Right cardiac atrium (tissue), 5 donors: ENCODE data around the gene ZBED5. TPM values are rescaled to one million over a fixed set of nuclear protein-coding genes. Genes with fewer than 3 reads are reported as not detected.

Source experiments
- ATAC-seq, 2 donors: fragments of 200-7000 bp; cut with Tn5 transposase; one replicate each; pipeline versions ENCODE4 v1.8.0 to v1.9.1; 2020; ENCODE audit warnings: moderate library complexity in 2 of 2, mild to moderate bottlenecking in 1 of 2
- DNase-seq, 3 donors: peaks; one replicate each; pipeline ENCODE4 v3.0.0-alpha.2; 2020
- H3K27ac ChIP-seq: one replicate; pipeline ENCODE4 v1.5.1; 2013; ENCODE audit warnings: mild to moderate bottlenecking, low read length, control low read depth, moderate library complexity
- H3K27me3 ChIP-seq: one replicate; pipeline ENCODE4 v1.6.1; 2013; ENCODE audit not compliant: control insufficient read depth, insufficient read depth
- H3K4me1 ChIP-seq: one replicate; pipeline ENCODE4 v1.6.1; 2013; ENCODE audit warnings: low read length; ENCODE audit not compliant: control insufficient read depth, insufficient read depth
- H3K4me3 ChIP-seq: one replicate; pipeline ENCODE4 v1.5.1; 2013; ENCODE audit warnings: low read length, control low read depth
- H3K9me3 ChIP-seq: one replicate; pipeline ENCODE4 v1.6.1; 2013; ENCODE audit warnings: low read length; ENCODE audit not compliant: control insufficient read depth
- whole genome bisulfite sequencing: extraction: QIAGEN DNeasy Blood & Tissue Kit; methylation state at CpG from one replicate; pipeline ENCODE4 v1.1.7; 2013; 5-methylcytosine and 5-hydroxymethylcytosine counted together
- intact Hi-C, 4 donors: fragments of 100-400 bp; cut with DNase I; formaldehyde crosslinking; loops; one replicate each; pipeline versions ENCODE4 v1.11.0 to v1.14.0; 2022 to 2023
- polyA plus RNA-seq: library from polyadenylated mRNA; stranded (reverse); fragments of 200-250 nt; gene quantifications from one replicate; pipeline ENCODE4 v1.2.3, GENCODE V29; 2013
- total RNA-seq, 4 donors: library from RNA; stranded (reverse); fragmentation: NEBNext Ultra II Directional; extraction: Animal tissue kit (Norgen Biotek cat#: 25700); gene quantifications; one replicate each; pipeline ENCODE4 v1.2.1, GENCODE V29; 2021
- donor health status: healthy with polysubstance abuse.
- donor health status: DM: no; HTN: yes; CAD: no.
- donor health status: DM: no; HTN: no; CAD: no.
- donor health status: DM: no; HTN: yes; CAD: no; lungs with severe emphysema.
- donor health status: DM: yes; HTN: yes; CAD: no.

ZBED5 gene
- total and polyA plus RNA-seq, 5 donors, result 23.8 to 46.7 (median 43.1) TPM

DNA sequence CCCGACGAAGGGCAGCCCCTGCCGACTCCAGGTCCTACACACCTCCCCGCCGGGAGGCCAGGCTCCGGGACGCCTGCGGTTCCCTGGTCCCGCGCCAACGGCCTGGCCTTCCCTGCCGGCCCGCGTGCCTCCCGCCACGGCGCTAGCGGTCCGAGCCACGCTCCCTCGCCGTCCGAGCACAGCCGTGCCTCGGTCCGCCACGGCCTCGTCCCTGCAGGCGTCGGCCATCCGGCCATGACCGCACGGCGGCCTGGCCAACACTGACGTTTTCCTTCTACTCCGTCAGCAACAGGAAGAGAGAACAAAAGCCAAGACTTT, 49.7 kb downstream of the ZBED5 start:
- Histone ChIP-seq H3K4me1 (no peaks in the 10 kb centered on the region), H3K27me3 (no peaks in the 10 kb centered on the region), H3K27ac (peak overlapping the region; percentile 90), H3K9me3 (no peaks in the 10 kb centered on the region), H3K4me3 (peak overlapping the region; percentile 64)
- intact Hi-C loops, result loop anchor here in 2 of 4 donors (5.0 to 10.0 kb wide), 4 partner anchors 49 to 127 kb away; partner anchors contain the start of gene ZBED5 (in 2 of the 2)
- DNase-seq, result no peak
- WGBS, result under 1% methylated on average over 36 of the region's 36 CpGs
- peak in 1 of 2 donors; percentile 40 for ATAC-seq

DNA sequence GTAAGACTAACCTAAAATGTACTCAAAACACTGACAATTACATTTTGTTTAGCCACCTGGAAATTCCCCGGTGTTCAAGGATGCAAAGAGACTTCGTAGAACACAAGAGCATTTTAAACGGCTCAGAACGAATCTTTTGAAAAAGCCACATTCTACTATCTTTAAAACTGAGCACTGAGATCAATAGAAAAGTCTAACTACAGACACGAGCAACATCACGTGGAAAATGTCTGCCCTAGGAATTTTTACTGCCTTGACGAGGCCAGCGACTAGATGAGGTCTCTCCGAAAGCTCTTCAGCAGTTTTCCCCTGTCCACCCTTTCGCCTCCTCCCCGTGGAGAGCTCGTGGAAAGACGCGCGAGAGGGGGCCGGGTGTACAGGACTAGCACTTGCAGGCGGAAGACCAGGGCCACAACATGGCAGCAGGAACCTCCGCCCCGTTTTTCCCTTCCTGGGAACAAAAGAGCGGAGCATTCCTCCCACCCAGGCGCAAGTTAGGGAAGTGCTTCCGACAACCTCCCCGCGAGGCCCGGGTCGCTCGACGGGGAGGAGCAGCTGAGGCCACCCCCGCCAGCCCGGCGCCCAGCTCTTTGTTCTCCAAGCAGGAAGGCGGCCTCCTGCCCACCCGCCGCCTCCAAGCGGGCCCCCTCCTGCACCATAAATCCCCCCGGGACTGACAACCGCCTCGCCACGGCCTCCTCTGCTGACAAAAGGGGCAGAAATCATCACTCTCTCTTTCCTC, 50.2 kb downstream of the ZBED5 start:
- Histone ChIP-seq H3K4me1 (no peaks in the 10 kb centered on the region), H3K27ac (peak overlapping the region; percentile 90), H3K9me3 (no peaks in the 10 kb centered on the region), H3K4me3 (peak overlapping the region; percentile 64), H3K27me3 (no peaks in the 10 kb centered on the region)
- ATAC-seq (peak; percentile 42 to 66), DNase-seq (peak; percentile 82 to 89 (median 86))
- intact Hi-C loops, result loop anchor here in 2 of 4 donors (5.0 to 10.0 kb wide), 4 partner anchors 50 to 127 kb away; partner anchors contain the start of gene ZBED5 (in 2 of the 2)
- WGBS, result under 1% methylated on average over 39 of the region's 39 CpGs

DNA sequence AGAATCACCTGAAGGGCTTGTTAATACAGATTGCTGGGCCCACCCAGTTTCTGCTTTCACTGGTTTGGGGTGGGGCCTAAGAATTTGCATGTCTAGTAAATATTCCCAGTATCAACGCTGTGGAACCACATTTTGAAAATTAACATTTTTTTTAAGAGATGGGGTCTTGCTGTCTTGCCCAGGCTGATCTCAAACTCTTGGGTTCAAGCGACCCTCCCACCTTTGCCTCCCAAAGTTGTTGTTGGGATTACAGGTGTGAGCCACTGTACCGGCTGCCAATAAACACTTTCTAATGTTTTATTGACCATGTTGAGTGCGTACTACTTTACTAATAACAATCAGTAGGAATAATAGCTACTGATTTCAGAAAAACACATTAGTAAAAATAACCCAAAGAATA, 51.6 kb downstream of the ZBED5 start:
- Histone ChIP-seq H3K4me1 (no peaks in the 10 kb centered on the region), H3K27ac (no peak overlapping the region), H3K27me3 (no peaks in the 10 kb centered on the region), H3K9me3 (no peaks in the 10 kb centered on the region), H3K4me3 (peak overlapping the region; percentile 64)
- ATAC-seq (no peak), DNase-seq (no peak)
- intact Hi-C loops, result loop anchor here in 2 of 4 donors (5.0 to 10.0 kb wide), 4 partner anchors 51 to 129 kb away; partner anchors contain the start of gene ZBED5 (in 2 of the 2)
- 80% methylated on average over 4 of the region's 4 CpGs for WGBS

DNA sequence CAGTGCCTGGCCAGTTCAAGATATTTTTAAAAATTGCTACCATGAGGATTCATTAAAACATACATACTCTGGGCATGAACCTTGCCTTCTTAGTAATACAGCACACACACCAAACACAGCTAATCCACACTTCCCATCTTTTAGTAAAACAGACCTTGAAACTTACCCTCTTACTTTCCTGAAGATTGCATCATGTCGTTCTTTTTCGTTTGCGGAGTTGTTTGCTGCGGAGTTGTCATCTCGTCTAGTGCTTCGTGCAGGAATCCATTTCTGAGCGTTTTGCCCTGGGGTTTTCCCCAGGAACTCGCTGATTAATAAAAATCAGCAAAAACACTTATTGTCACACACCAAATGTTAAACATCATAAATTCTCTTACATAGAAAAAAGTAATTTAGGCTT, 52.1 kb downstream of the ZBED5 start:
- no peaks in the 10 kb centered on the region for H3K9me3 ChIP-seq

DNA sequence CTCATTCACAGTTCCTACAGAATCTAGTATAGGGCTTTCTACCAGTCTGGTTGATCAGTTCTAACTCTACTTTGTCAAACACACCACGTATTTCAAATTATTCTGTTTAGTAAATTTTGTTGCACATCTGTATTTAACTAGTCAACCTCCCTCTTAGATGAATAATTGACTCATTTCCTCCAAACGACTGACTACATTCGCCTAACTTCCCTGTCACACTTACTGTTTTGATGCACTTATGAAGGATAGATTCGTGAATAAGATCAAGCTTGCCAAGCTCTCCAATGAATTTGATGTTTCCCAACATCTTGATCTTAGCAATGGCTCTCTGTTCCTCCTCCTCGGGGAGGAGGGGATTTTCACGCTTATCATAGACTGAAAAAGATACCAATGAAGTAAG, 54.2 kb downstream of the ZBED5 start:
- no peaks in the 10 kb centered on the region for H3K9me3 ChIP-seq
- DNase-seq, result no peak
- no peaks in the 10 kb centered on the region for H3K4me1 ChIP-seq
- 61% methylated on average over 6 of the region's 6 CpGs for WGBS
- no peak overlapping the region for H3K27ac ChIP-seq
- intact Hi-C loops, result loop anchor here in 1 of 4 donors (10.0 kb wide), 2 partner anchors 101 to 131 kb away; no protein-coding TSS in a partner anchor
- no peak overlapping the region for H3K4me3 ChIP-seq
- H3K27me3 ChIP-seq, result no peaks in the 10 kb centered on the region
- ATAC-seq, result no peak

More for the DNA sequence above, 52.1 kb downstream of the ZBED5 start:
- no peaks in the 10 kb centered on the region for H3K4me1 ChIP-seq
- DNase-seq (no peak), ATAC-seq (no peak)
- no peak overlapping the region for H3K4me3 ChIP-seq
- intact Hi-C loops, result loop anchor here in 2 of 4 donors (5.0 to 10.0 kb wide), 4 partner anchors 52 to 129 kb away; partner anchors contain the start of gene ZBED5 (in 2 of the 2)
- H3K27me3 ChIP-seq, result no peaks in the 10 kb centered on the region
- H3K27ac ChIP-seq, result no peak overlapping the region
- WGBS, result 66% methylated on average over 8 of the region's 8 CpGs

Other genes with a start within 250 kb of the ZBED5 start
- gene IRAG1, start 164.3 kb downstream of the ZBED5 start, total RNA-seq, result 10 to 100 TPM; 11.8 to 29.8 (median 19.5) TPM
- 5.3 TPM for gene IRAG1, start 164.3 kb downstream of the ZBED5 start, polyA plus RNA-seq
- 10 to 100 TPM; 26.0 to 29.8 (median 28.1) TPM for gene CTR9, start 106.8 kb downstream of the ZBED5 start, total RNA-seq
- 14.1 TPM for gene CTR9, start 106.8 kb downstream of the ZBED5 start, polyA plus RNA-seq
- gene EIF4G2, start 49.1 kb downstream of the ZBED5 start, total RNA-seq, result 100 to 1,000 TPM; 657 to 718 (median 693) TPM
- gene EIF4G2, start 49.1 kb downstream of the ZBED5 start, polyA plus RNA-seq, result 266 TPM